ENCODE data around the gene PHKB.

Gene PHKB

GRCh38 chr16:47672475-47672874 lies 211.3 kb downstream of the PHKB start:
- no peak for TF ChIP-seq NFIC (IDR thresholded peaks at IDR 0.05)
- no peak for TF ChIP-seq TCF12 (IDR thresholded peaks at IDR 0.05; ENCODE audit: low read depth)
- TF ChIP-seq RAD21 (IDR thresholded peaks at IDR 0.05; ENCODE audit: low read depth), result no peak

- TF ChIP-seq FOXM1 (IDR thresholded peaks at IDR 0.05; ENCODE audit: borderline replicate concordance, low read depth) (no peak), RAD21 (IDR thresholded peaks at IDR 0.05; ENCODE audit: low read depth) (no peak), TAF1 (IDR thresholded peaks at IDR 0.05; ENCODE audit: low read depth) (no peak), YY1 (IDR thresholded peaks at IDR 0.05; ENCODE audit: low read depth) (no peak), TEAD4 (IDR thresholded peaks at IDR 0.05) (no peak), MAX (IDR thresholded peaks at IDR 0.05) (no peak), REST (IDR thresholded peaks at IDR 0.05; ENCODE audit: low read depth) (no peak), EP300 (IDR thresholded peaks at IDR 0.05; ENCODE audit: borderline replicate concordance) (no peak), CREB1 (IDR thresholded peaks at IDR 0.05; ENCODE audit: low read depth) (no peak), EGR1 (IDR thresholded peaks at IDR 0.05) (no peak), ZBTB7A (IDR thresholded peaks at IDR 0.05; ENCODE audit: low read depth) (no peak), USF1 (IDR thresholded peaks at IDR 0.05) (no peak), TCF12 (IDR thresholded peaks at IDR 0.05; ENCODE audit: low read depth) (no peak), CEBPB (IDR thresholded peaks at IDR 0.05) (no peak), NFIC (IDR thresholded peaks at IDR 0.05) (no peak)
Measured at GRCh38 chr16:47676635-47677177, 215.6 kb downstream of the PHKB start.

GRCh38 chr16:47687694-47688093 lies 226.6 kb downstream of the PHKB start:
- TF ChIP-seq EGR1 (IDR thresholded peaks at IDR 0.05), result no peak

GRCh38 chr16:47693226-47693625 lies 232.1 kb downstream of the PHKB start:
- TF ChIP-seq TEAD4 (IDR thresholded peaks at IDR 0.05), result no peak
- no peak for TF ChIP-seq TAF1 (IDR thresholded peaks at IDR 0.05; ENCODE audit: low read depth)
- no peak for TF ChIP-seq FOXM1 (IDR thresholded peaks at IDR 0.05; ENCODE audit: borderline replicate concordance, low read depth)
- no peak for TF ChIP-seq EP300 (IDR thresholded peaks at IDR 0.05; ENCODE audit: borderline replicate concordance)
- TF ChIP-seq CEBPB (IDR thresholded peaks at IDR 0.05), result no peak
- TF ChIP-seq ZBTB7A (IDR thresholded peaks at IDR 0.05; ENCODE audit: low read depth), result no peak
- TF ChIP-seq RAD21 (IDR thresholded peaks at IDR 0.05; ENCODE audit: low read depth), result no peak
- TF ChIP-seq CREB1 (IDR thresholded peaks at IDR 0.05; ENCODE audit: low read depth), result no peak
- TF ChIP-seq REST (IDR thresholded peaks at IDR 0.05; ENCODE audit: low read depth), result no peak
- TF ChIP-seq NFIC (IDR thresholded peaks at IDR 0.05), result no peak
- no peak for TF ChIP-seq YY1 (IDR thresholded peaks at IDR 0.05; ENCODE audit: low read depth)
- TF ChIP-seq TCF12 (IDR thresholded peaks at IDR 0.05; ENCODE audit: low read depth), result no peak
- no peak for TF ChIP-seq MAX (IDR thresholded peaks at IDR 0.05)
- TF ChIP-seq EGR1 (IDR thresholded peaks at IDR 0.05), result no peak
- no peak for TF ChIP-seq USF1 (IDR thresholded peaks at IDR 0.05)

GRCh38 chr16:47694543-47694942 lies 233.4 kb downstream of the PHKB start:
- TF ChIP-seq FOXM1 (IDR thresholded peaks at IDR 0.05; ENCODE audit: borderline replicate concordance, low read depth) (no peak), TAF1 (IDR thresholded peaks at IDR 0.05; ENCODE audit: low read depth) (no peak), TEAD4 (IDR thresholded peaks at IDR 0.05) (no peak), REST (IDR thresholded peaks at IDR 0.05; ENCODE audit: low read depth) (no peak), EP300 (IDR thresholded peaks at IDR 0.05; ENCODE audit: borderline replicate concordance) (no peak), NFIC (IDR thresholded peaks at IDR 0.05) (no peak), EGR1 (IDR thresholded peaks at IDR 0.05) (no peak), TCF12 (IDR thresholded peaks at IDR 0.05; ENCODE audit: low read depth) (no peak), CEBPB (IDR thresholded peaks at IDR 0.05) (no peak), ZBTB7A (IDR thresholded peaks at IDR 0.05; ENCODE audit: low read depth) (no peak), RAD21 (IDR thresholded peaks at IDR 0.05; ENCODE audit: low read depth) (no peak), USF1 (IDR thresholded peaks at IDR 0.05) (no peak)
